Fibroblast of skin of right quadriceps (primary cell): Measurements from ENCODE around the gene PIM3.

Source experiments
- DNase-seq: peaks from one replicate; pipeline ENCODE4 v3.0.0-alpha.2; 2013

The PIM3 gene

DNA sequence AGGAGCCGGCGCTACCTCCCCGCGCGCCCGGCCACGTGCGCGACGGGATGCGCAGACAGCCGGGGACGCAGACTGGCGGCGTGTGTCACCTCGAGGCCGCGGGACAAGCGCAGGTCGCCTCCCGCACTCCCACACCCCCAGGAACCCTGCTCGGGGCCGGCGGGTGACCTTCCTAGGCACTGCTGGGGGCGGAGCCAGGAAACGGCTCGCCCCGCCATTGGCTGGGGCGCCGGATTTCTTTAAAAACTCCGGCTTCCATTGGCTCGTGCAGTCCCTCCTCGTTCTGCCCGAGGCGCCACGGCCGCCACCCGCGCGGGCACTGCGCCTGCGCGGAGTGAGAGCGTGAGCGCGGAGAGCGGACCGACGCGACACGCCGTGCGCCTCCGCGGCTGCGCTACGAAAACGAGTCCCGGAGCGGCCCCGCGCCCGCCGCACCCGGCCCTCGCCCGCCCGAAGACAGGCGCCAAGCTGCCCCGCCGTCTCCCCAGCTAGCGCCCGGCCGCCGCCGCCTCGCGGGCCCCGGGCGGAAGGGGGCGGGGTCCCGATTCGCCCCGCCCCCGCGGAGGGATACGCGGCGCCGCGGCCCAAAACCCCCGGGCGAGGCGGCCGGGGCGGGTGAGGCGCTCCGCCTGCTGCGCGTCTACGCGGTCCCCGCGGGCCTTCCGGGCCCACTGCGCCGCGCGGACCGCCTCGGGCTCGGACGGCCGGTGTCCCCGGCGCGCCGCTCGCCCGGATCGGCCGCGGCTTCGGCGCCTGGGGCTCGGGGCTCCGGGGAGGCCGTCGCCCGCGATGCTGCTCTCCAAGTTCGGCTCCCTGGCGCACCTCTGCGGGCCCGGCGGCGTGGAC lies at the start of gene PIM3:
Gene PIM3, plus strand, starts transcription at position 614 of the 846 bp plus-strand sequence. Its CDS starts 176 bp downstream, at position 790.
- peak; percentile 97 for DNase-seq

DNA sequence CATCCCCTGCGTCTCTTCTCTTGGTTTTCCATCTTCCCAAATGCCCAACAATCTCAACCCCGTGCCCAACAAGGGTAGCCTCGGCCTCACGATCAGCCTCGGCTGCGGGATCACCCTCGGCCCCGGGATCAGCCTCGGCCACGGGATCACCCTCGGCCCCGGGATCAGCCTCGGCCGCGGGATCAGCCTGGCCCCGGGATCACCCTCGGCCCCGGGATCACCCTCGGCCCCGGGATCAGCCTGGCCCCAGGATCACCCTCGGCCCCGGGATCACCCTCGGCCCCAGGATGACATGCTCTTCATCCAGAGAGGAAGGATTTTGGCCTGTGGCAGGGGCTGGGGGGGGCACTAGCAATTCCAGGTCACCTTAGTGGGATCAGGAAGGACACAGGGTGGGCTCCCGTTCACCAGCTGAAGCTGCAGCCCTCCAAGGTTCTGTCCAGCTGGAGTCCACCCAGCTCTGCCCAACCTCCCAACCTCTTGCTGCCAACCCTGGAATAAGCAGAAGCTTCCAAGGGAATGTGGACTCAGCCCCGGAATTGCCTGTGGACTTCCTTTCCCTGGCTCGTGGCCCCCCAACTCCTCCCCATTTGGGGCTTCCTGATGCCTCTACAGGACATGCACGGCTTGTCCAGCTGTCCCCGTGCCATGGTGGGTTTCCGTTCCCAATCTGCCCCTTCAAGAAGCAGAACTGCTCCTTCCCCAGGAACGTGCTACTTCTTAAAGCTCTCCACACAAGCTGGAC lies 48.5 kb upstream of the PIM3 start:
- no peak for DNase-seq

DNA sequence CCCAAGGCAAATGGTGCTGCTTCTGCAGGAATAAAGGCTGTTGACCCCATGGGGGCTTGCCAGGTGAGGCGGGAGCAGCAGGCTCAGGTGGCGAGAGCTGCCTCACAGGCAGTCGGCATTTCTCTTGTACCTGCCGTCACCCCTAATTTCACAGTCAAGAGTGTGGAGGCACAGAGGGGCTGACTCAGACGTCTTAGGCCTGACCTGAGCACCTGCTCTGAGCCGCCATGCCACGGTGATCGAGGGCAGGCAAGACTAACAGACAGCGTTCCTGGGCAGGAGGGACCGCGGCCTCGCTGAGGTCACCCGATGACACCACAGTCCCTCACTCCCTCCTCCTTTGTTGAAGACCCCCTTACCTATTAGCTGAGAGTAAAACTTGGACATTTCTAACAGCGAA lies 47.5 kb upstream of the PIM3 start:
- DNase-seq: no peak

DNA sequence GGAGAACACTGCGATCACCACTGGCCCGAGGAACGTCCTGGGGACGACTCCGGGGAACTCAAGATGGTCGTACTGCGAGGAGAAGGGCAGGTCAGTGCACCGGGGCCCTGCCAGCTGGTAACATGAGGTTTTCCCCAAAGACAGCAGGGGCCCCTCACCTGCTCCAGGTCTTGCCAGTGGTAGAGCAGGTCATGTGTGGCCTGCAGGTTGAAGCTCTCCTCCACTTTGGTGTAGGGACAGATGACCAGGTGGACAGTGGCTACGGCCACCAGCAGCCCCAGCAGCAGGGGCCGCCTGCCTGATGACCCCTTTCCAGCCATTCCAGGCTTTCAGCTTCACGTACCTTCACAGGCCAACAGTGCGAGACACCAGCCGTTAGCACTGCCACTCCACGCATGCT lies 47.1 kb upstream of the PIM3 start:
- no peak for DNase-seq

DNA sequence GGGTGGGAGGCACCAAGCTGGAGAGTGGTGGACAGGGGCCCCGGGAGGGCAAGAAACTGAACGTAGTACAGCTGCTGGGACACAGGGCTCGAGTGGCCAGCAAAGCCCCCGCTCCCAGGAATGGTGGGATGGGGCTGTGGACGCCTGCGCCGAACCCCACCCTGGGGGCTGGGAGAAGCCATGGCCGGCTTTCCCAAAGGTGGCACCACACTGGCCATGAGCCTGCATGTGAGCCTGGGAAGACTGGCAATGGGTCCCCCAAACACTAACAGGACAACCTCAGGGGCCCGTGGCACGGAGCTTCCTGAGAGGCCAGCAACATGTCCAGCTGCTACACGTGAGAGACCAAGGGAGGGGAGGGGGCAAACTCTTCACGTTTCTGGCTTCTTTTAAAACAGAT lies 46.3 kb upstream of the PIM3 start:
- DNase-seq: no peak

DNA sequence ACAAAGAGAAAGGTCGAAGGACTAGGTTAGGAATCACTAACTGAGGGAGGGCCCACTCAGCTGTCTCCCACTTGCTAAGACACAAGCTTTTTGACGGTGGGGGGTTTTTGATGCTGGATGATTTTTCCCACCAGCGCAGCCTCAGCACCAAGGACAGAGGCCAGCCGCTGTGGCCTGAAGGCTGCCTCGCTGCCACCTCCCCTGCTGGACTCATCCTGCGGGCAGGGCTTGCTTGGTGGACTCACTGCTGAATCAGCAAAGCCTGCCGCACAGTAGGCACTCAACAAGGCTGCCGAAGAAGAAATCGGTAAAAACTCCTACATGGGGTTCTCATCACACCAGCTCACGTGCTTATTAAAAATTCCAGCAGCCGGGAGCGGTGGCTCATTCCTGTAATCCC lies 45.0 kb upstream of the PIM3 start:
- no peak for DNase-seq

DNA sequence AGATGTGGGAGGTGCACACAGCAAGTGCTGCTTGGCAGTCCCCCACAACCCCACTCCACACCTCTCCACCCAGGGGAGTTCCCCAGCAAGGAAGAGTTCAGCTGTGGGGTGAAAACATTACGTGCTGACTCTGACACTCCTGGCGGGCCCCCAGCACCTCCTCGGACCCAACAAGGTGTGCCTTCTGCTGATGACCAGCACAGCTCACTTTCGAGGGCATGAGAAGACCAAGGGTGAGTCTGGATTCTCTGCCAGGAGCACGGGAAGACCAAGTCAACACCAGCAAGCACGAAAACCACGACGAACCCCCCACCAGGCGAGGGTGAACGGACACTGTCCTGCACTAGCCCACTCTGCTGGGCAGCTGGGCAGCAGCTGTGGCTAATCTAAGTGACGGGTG lies 43.7 kb upstream of the PIM3 start:
- no peak for DNase-seq

DNA sequence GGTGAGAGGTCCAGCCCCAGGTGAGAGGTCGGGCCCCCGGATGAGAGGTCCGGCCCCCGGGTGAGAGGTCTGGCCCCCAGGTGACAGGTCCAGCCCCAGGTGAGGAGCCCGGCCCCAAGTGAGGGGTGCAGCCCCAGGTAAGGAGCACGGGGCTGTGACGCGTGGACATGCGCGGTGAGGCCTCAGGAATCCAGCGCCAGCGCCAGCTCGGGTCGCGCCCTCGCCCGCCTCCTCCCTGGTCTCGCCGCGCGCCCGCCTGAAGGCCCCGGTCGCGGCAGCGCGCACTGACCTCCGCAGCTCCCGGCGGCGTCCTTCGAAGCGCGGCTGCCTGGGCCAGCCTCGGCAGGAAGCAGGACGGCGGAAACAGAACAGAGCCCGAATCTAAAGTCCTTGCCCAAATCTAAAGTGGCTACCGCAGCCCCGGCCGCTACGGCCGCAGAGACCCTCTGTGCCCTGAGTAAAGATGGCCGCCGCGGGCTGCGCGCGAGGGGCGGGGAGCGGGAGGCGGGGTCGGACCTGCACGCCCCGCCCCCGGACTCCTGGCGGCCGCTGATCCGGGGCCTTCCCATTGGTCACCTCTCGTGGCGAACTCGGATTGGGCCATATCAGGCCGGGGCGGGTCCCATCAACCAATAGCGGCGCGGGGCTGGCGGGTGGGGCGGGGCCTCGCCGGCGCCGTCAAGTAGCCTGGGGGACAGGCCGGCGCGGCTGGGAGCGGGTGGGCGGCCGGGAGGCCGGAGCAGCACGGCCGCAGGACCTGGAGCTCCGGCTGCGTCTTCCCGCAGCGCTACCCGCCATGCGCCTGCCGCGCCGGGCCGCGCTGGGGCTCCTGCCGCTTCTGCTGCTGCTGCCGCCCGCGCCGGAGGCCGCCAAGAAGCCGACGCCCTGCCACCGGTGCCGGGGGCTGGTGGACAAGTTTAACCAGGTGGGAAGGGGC lies 42.3 kb upstream of the PIM3 start, which contains the start of the genes ALG12 and CRELD2:
Gene ALG12, minus strand, starts transcription at position 465 of the 937 bp plus-strand sequence. CDS start 4,673 bp downstream, outside the sequence.
Gene CRELD2, plus strand, starts transcription at position 661 of the 937 bp plus-strand sequence. Its CDS starts 136 bp downstream, at position 797.
- DNase-seq: peak; percentile 97

DNA sequence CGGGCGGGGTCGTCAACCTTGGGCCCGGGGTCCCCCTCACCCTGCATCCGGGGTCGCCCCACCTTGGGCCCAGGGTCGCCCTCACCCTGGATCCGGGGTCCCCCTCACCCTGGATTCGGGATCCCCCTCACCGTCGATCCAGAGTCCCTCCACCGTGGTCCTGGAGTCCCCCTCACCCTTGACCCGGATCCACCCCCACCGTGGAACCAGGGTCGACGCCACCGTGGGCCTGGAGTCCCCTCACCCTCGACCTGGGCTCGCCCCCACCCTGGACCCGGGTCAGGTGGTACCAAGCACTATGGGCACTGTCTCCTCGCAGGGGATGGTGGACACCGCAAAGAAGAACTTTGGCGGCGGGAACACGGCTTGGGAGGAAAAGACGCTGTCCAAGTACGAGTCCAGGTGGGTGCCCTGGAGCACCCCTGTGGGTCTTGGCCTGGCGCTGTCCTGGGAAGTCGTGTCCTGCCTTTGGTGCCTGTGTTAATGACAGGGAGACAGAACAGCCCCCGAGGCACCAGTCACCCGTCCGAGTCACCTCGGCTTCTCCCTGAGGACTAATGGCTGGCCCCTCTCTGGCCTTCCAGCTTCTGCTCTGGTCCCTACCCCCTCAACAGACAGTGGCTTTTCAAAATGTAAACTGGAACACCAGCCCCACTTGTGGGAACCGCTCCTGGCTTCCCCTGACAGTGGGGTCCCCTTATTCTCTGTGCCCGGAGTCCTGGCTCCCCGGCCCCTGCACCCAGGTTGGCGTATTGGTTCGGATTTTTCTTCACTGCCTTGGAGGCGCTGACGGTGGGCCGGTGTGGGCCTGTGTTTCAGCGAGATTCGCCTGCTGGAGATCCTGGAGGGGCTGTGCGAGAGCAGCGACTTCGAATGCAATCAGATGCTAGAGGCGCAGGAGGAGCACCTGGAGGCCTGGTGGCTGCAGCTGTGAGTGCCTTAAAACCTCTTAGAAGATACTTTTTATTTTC lies 41.4 kb upstream of the PIM3 start:
- DNase-seq: no peak

DNA sequence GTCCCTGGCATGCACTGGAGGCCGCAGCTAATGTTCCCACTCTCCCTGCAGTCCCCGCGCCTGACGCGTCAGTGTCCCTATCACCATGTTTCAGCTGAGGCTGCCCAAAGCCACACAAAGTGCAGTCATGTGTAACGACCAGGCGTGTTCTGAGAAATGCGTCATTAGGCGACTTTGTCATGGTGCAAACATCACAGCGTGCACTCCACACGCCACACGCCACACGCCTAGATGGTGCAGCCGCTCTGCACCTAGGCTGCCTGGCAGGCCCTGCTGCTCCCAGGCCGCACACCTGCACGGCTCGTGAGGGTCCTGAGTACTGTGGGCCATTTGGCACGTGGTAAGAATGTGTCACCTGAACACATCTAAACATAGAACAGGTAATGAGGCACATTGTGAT lies 39.7 kb upstream of the PIM3 start:
- DNase-seq: no peak

DNA sequence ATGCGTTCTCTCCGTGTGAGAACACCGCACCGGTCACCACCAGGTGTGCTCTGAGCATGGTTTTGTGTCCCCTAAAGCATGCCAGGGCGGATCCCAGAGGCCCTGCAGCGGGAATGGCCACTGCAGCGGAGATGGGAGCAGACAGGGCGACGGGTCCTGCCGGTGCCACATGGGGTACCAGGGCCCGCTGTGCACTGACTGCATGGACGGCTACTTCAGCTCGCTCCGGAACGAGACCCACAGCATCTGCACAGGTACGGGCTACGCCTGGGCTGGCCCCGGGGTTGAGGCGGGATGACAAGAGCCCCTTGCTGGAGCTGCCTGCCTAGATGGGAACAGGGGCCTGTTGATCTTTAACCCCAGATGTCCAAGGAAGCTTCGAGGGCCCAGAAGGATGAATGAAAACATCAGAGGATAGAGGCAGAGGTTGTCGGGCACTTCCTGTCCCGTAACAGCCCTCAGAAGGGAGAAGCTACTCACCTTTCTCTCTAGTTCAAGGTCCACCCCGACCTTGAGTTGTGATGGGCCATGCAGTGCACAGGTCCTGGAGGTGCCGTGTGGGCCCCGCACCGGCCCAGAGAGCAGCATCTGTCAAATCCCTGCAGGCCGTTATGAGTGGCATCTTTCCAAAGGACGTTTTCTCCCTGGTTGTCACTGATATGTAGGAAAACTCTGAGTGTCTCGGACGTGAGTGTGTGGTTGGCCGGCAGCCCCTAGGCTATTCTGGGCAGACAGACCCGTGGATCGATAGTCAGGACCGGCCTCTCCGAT lies 38.9 kb upstream of the PIM3 start:
- no peak for DNase-seq

DNA sequence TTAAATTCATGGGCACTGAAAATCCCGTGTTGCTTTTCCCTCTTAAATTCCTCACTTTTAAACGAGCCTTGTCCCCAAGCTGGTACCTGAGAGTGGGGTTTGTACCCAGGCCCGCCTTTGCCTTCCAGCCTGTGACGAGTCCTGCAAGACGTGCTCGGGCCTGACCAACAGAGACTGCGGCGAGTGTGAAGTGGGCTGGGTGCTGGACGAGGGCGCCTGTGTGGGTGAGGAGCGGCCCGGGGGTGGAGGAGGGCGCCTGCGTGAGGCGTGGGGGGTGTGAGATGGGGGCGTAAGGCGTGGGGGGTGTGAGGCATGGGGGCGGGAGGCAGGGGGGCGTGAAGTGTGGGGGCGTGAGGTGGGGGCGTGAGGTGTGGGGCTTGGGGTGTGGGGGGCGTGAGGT lies 38.1 kb upstream of the PIM3 start:
- DNase-seq: no peak

DNA sequence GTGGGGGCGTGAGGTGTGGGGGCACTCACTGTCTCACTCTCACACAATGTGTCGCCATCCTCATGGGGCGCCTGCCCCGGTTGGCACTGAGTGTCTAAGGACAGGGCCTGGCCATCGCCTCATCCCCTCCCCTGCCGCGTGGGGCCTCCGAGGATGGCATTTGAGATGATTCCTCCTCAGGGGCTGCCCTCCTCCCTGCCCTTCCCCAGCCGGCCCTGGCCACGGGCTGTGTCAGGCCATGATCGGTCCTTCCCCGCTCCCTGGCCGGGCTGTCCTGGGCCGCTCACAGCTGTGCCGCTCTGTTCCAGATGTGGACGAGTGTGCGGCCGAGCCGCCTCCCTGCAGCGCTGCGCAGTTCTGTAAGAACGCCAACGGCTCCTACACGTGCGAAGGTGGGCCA lies 37.6 kb upstream of the PIM3 start:
- DNase-seq: no peak

DNA sequence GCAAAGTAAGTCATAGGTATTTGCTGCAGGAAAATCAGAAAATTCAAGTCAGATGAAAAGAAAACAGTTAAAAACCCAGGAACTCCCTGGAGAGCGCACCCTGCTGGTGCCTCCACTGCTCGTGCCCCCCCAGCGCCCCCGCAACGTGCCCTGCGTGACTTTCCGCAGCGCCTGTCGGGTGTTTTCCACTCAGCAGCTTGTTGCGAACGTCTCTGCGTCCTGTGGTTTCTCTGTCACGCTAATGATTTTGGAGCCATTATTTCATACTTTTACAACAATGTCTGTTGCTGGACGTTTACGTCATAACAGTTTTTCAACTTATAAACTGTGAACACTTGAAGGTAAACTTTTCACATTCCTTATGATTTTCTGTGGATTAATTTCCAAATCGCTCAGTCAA lies 37.1 kb upstream of the PIM3 start:
- DNase-seq: no peak

DNA sequence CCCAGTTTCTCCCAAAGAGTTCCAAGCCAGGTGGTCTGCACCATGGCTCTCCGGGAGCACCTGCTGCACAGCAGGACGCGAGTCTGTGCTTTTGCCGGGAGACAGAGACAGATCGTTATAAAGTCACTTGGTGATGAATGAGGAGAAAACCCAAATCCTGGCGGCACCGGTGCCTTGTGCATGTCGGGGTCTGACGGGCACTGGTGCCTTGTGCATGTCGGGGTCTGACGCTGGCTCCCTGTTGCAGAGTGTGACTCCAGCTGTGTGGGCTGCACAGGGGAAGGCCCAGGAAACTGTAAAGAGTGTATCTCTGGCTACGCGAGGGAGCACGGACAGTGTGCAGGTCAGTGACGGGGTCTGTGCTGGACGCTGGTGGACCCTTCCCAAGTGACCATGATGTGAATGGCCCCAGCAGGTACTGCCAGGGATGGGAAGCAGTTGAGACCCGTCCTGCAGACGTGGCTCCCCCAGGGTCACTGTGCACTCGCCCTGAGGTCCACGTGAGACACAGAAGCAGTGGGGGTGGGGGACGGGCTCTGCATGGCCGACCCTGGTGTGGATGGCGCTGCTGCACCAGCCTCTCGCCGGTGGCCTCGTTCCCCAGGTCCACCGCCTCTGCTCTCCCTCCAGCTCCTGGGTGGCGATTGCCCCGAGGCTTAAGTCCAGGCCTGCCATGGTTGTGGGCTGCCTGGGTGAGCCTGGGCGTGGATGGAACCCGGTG lies 36.3 kb upstream of the PIM3 start:
- no peak for DNase-seq

DNA sequence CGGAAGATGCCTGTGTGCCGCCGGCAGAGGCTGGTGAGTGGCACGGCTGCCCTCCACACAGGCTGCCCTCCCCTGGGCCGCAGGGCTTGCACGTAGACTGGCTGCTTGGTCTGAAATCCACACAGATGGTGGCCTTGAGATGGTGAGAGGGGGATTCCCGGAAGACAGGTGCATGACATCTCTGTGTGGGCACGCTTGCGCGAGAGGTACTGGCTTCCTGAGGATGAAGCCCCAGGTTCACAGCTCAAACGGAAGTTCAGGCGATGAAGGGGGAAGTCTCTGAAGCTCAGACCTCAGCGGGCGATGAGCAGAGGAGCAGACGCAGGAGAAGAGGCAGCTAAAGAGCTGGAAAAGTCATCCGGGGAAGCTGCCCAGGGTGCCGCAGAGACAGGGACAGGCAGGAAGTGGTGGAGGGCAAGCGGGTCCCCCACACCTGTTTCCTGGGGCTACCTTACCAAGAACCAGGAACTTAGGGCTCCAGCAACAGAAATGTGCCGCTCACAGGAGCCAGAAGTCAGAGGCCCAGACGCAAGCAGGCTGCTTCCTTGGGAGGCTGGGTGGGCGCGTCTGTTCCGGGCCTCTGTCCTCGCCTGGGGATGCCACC lies 34.9 kb upstream of the PIM3 start:
- DNase-seq: no peak

DNA sequence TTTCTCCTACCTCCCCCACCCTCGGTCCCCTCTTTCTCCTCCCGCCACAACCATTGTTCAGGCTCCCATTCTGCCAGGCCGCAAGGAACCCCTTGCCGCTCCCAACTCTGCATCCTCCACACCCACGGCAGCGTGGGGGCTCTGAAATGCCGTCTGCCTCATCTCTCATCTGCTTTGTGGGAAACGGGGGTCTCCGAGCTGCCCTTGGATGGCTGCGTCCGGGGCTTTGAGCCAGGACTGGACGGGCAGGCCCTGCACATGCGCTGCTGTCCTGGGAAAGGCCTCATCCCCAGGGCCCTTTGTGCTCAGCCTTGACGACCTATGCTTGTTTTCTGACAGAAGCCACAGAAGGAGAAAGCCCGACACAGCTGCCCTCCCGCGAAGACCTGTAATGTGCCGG lies 33.7 kb upstream of the PIM3 start:
- DNase-seq: no peak

DNA sequence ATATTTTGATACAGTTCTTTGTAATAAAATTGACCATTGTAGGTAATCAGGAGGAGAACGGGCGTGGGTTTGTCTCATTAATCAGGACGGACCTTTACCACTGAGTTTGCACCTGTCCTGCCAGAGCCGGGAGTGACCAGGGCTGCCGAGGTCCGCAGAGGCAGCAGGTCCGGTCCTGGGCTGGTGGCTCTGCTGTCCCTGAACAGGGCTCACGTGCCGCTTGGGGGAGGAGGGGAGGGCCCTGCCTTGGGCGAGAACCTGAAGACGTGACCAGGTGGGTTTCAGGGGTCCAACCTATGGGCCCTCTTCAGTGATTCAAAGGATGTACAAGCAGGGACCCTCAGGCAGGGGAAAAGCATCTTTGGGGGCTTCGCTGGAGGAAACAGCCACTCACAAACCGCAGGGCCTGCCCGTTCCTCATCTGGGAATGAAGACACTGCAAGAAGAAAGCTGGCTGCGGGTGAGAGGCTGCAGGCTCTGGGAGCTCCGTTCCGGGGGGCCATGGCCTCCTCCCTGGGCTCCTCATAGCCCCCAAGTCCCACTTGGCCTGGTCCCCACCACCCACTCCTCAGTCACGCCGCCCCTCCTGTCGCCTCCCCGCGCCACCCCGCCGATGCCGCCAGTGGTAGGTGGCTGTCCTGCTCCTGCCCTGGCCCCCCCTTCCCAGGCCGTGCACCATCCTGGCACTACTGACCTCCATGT lies 32.9 kb upstream of the PIM3 start:
- no peak for DNase-seq

DNA sequence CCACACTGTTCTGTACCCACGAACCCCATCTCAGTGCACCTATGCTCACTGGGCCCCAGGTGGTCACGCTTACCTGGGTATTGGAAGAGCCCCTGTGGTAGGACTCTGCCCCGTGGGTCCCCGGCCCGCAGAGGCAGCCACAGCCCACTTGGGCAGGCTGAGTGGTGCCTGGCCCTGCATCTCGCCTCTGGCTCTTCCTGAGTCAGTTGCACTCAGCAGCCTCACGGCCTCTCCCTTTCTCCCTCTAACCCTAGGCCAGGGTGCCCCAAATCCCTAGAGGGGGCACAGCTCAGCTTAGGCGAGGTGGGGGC lies 32.4 kb upstream of the PIM3 start:
- no peak for DNase-seq
